Renal pelvis (tissue), 12 donors: ENCODE measurements around the gene MC4R. TPM values are rescaled to one million over a fixed set of nuclear protein-coding genes. Genes with fewer than 3 reads are reported as not detected.
A peak's percentile ranks its signal among the peaks of the same experiment; 100 is the strongest.
"Not testable (repeated sequence)": the region's sequence is repeated elsewhere in the genome, so short reads cannot be mapped to it uniquely, and the experiment has no call there.

Experiments used
- DNase-seq: peaks from one replicate; pipeline ENCODE4 v3.0.0-alpha.2; 2013
- long read RNA-seq, 16 experiments: transcript quantifications; one replicate each; lab custom pipeline, GENCODE V29; 2026
- polyA plus RNA-seq, 3 donors: library from polyadenylated mRNA; unstranded; fragments of 120-200 nt; gene quantifications; one replicate each; pipeline ENCODE4 v1.2.1, GENCODE V29; 2013; ENCODE audit not compliant: insufficient read length in 3 of 3

The MC4R gene
- under 1 TPM in 2 of 3 donors, not detected in 1; 0.32 to 0.34 TPM for polyA plus RNA-seq
- long read RNA-seq, donor 1: 0 reads
- long read RNA-seq, donor 2: 0 reads
- long read RNA-seq, donor 3: 0 reads
- long read RNA-seq, donor 4: 0 reads
- long read RNA-seq, donor 5: 0 reads
- long read RNA-seq, donor 6: 0 reads
- long read RNA-seq, donor 7: 0 reads
- long read RNA-seq, donor 8: 0 reads
- long read RNA-seq, donor 9: 0 reads
- long read RNA-seq, donor 10, partial matches to known transcripts: 0 of 1 reads
- long read RNA-seq, donor 10, other reads (novel, unspliced or antisense): 0 of 1 reads
- long read RNA-seq, donor 11, partial matches to known transcripts: 0 of 1 reads
- long read RNA-seq, donor 11, other reads (novel, unspliced or antisense): 0 of 1 reads
- long read RNA-seq, donor 12: 0 reads
- long read RNA-seq, donor 13: 0 reads
- long read RNA-seq, donor 14: 0 reads
- long read RNA-seq, donor 15: 0 reads
- long read RNA-seq, donor 16: 0 reads

DNA sequence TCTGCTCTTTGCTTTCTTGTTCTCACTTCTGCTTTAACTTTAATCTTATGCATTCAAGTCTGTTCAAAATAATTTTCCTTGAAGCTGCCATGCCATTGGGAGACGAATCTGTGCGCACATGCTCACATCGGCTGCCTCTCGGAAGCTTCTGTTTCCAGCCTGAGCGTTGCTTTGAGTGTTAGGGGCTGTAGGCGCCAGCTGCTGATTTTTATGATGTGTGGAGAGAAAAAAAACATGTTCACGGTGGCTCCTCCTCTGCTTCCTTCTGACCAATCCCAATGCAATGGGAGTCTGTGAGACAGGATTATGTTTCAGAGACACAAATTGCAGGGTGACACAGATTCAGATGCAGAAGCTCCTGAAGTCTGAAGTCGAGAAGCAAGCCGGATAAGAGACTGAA lies at the start of gene MC4R:
Gene MC4R (minus strand): TSS at position 180 of the 400 bp plus-strand sequence. CDS start 426 bp downstream, outside the sequence.
- peak; percentile 89 for DNase-seq

DNA sequence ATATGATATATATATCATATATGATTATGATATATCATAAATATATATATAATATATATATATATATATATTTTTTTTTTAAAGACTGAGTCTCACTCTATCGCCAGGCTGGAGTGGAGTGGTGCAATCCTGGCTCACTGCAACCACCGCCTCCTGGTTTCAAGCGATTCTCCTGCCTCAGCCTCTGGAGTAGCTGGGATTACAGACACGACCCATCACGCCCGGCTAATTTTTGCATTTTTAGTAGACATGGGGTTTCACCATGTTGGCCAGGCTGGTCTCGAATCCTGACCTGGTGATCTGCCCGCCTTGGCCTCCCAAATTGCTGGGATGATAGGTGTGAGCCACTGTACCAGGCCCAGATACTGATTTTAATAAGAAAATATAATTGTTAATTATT lies 49.7 kb upstream of the MC4R start:
- DNase-seq: not testable (repeated sequence)

DNA sequence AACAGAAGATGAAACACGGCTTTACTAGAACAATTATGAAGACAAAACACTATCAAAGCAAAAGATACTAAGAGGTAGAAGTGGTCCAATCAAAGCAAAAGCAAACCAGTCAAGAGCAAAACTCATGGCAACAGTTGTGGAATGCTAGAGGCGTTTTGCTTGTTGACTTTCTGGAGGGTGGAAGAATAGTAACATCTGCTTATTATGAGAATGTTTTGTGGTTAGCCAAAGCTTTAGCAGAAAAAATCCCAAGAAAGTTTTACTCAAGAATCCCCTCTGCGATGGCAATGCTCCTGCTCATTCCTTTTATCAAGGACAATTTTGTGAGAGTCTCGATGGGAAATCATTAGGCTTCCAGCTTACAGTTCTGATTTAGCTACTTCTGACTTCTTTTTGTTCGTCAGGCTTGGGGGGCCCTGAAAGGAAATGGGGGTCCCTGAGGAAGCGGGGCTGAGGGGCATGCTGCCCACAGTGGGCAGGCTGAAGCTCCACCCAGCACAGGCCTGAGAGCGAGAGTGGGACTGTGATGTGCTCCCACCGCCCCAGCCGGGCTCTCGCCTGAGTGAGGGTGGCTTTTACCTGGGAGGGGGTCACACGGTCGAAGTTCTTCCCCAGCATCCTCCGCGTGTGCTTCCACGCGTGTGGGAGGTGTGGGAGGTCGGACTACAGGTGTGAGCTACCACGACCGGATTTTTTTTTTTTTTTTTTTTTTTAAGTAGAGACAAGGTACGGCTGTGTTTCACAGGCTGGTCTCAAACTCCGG lies 49.0 kb upstream of the MC4R start:
- no peak for DNase-seq

DNA sequence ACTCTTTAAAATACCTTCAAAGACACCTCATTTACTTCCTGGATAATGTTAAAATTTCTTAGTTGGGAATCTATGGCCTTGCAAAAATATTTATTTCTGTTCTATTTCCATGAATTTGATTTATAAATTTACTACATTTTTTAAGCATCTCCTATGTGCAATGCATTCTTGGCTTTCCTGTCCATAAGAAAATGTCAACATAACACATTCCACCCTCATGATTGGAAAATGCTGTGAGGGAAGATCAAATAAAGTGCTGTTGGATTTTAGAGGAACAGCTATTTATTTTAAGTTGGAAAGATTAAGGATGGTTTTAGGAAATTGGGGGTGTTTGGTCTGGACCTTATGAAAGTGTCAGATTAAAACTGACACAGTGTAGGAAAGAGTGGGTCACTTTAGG lies 45.4 kb upstream of the MC4R start:
- no peak for DNase-seq

DNA sequence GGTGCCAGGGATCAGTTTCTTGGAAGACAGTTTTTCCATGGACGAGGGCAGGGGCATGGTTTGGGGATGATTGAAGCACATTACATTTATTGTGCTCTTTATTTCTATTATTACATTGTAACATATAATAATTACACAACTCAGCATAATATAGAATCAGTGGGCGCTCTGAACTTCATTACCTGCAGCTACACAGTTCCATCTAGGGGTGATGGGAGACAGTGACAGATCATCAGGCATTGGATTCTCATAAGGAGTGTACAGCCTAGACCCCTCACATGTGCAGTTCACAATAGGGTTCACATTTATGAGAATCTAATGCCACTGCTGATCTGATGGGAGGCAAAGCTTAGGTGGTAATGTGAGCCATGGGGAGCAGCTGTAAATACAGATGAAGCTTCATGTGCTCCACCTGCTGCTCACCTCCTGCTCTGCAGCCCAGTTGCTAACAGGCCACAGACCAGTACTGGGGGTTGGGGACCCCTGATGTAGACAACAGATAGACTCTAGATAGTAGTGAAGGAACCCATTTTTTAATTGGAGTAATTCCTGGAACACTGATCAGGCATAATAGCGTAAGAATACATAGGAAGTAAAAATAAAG lies 41.5 kb upstream of the MC4R start:
- DNase-seq: no peak

DNA sequence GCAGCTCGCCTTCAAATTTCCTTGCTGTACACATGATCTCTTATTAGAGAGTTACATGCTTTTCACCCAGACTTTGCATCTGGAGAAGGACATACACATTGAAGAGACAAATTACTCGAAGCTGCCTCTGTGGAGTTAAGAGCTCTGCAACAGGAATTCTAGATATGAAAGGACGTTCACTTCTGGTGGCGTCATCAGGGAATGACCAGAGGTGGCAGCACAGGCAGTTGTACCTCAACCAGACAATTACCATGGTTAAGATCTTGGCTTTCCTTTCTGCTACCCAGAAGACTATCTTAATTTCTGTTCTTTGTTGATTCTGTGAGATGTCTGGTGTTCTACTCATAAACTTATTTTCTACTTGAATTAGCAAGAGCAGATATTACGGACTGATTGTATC lies 39.1 kb upstream of the MC4R start:
- no peak for DNase-seq

DNA sequence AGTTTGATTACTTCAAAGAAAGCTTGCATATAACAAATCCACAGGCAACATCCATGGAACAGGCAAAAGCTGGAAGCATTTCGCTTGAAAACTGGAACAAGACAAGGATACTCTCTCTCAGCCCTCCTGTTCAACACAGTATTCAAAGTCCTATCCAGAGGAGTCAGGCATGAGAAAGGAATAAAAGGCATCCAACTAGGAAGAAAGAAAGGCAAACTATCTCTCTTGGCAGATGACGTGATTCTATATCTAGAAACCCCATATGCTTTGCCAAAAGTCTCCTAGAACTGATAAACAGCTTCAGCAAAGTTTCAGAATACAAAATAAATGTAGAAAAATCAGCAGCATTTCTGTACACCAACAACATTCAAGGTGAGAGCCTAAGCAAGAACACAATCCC lies 34.1 kb upstream of the MC4R start:
- no peak for DNase-seq

DNA sequence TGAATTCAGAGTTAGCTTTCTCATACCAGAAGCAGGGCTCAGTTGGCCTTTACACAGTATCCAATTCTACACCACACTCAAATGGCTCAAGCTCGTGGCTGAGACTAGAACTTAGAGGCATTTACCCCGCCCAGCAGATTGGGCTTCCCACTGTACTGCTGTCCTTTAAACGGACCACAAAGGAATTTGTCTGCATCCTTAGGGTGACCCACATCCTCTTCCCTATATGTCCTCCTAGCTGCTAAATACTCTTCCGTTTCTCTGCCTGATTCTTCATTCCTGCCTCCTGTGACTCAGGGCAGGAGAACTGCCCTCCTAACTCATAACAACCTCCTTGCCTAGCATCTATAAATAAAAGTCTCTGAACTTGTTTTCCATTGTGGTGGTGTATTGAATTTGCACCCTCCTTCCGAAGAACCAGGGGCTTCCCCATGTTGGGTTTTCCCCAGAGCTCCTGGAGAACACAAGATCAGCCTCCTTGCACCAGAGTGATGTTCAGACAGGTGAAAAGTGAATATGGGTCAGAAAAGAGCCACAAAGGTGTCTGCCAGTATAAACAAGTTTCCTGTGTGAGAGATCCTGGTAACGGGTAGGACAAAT lies 32.0 kb upstream of the MC4R start:
- no peak for DNase-seq

DNA sequence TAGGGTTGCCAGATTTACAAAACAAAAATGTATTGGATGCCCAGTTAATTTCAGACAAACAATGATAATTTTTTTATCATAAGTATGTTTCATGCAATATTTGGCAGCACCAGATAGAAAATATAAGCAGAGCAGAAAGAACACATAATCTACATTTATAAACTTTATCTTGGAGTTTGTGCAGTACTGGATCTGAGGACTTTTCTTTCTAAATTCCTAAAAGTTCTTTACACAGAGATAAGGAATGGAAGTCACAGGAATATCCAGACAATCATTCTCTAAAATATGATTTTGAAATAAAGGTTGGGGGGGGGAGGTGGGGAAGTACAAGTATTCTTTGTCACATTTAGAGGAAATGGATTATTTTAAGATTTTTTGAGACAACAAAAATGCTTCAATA lies 28.8 kb upstream of the MC4R start:
- no peak for DNase-seq

DNA sequence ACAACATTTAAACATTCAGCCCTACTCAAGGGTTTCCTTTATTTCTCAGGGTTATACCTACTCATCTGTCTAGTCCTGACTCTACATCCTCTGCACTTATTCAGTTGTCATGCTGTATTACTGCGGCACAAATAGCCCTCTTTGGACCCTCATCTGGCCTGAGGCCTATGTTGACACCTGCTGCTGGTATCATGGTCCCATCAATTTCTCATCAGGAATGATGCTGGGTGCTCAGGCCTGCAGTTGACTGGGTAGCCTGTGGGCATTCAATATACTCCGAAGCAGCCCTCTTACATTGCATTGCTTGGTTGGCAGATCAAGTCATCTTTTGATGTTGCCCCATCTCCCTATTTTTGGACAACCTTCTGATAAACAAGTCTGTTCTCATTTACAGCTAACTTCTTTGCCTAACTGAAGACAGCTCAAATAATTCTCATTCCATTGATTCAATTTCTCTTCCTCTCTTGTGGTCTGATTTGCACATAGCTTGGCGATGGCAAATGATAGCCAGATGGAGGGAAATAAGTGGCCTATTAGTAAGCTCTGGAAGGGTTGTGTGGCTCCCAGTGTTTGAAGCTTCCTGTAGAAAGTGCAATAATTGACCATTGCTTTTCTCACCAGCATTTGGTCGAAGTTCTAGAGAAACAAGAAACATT lies 19.1 kb upstream of the MC4R start:
- DNase-seq: no peak

DNA sequence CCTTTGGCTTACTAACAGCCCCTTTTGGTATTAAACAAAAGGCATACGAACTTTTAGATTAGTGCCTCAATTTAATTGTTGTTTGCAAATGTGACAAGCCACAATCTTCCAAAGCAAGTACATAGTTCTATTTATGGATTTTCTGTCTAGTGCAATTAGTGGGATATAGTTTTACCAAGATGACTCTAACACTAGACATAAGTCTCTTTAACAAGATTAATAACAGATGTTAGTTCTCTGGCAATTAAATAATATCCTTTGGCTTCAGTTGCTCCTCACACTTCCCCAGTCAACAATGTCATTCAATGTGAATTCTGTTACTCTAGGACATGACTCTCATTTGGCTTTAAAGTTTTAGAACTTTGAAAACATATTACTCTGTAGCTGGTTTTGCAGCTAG lies 16.7 kb upstream of the MC4R start:
- DNase-seq: no peak

DNA sequence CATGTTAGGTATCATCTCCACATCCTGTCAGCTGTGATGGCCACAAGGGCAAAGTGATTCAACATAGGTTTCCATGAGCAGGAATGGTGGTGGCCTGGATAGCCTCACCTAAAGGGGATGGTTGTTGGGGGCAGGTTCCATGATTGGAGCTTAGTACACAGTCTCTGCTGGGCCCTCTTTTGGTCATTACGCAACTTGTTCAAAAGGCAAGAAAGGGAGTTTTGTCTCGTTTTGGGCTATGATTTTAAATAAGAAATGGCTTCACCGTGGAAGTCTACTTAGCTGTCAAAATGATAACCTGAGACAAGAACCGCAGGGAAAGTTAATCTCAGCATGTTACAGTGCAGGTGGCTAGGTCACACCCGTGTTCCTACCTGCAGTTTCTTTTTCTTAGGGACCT lies 13.1 kb upstream of the MC4R start:
- no peak for DNase-seq

DNA sequence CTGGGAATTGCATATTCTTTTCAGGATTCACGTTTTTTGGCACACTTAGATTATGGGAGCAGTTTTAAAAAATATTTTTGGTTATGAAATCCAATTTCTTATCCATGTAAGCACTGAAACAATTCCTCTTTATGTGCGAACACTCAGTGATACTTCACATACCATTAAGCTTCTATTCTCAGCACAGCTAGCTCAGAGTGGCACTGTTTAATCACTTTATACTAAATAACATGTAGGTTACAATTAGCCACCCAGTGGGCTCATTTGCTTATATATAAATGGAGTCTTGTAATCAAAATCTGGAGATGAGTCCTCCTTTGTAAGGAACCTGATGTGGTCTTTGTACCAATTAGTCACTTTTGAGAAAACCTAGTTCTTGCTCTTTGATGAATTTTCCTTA lies 11.3 kb upstream of the MC4R start:
- no peak for DNase-seq

DNA sequence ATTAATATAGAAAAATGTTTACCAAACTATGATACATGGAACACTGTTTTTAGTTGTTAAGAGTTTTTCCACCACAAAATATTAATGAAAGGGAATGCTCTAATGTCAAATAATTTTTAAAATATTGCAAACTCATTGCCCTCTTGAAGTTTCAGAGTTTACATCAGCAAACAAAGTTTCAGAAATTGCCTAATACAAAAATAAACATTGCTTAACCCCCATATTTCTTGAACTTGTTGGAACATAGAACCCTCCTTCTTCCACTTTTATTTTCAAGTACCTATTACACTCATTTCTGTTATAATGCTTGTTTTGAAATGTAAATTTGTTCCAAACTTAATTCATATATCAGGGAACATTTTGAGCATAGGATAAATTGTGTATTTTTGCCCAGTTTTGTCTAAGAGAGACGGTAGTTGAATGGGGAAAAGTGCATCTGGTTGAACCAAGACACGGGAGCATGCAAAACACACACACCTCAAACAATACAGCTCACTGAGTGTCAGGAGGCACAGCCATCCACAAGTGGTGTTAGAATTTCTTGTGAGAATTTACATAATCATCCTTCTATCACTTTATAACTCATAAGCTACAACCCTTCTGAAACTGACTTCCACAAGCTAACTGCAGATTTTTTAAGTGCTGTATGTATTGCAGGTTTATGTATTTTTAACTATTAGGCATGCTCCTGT lies 5.3 kb upstream of the MC4R start:
- no peak for DNase-seq

DNA sequence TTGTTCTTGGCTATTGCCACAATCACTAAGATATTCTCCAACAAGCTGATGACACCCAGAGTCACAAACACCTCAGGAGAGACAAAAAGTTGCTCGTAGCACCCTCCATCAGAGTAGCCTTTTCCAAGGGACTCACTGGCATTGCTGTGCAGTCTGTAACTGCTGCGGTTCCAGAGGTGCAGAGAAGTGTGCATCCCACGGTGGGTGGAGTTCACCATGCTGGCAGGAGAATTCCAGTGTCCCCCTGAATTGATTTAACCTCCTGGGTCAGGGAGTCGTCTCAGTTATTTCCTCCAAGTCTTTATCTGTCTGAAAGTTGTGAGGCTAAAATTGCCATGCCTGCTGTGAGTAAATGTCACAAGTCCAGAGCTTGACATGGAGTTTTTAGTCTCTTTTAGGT lies 443 bp downstream of the MC4R start:
- DNase-seq: no peak

DNA sequence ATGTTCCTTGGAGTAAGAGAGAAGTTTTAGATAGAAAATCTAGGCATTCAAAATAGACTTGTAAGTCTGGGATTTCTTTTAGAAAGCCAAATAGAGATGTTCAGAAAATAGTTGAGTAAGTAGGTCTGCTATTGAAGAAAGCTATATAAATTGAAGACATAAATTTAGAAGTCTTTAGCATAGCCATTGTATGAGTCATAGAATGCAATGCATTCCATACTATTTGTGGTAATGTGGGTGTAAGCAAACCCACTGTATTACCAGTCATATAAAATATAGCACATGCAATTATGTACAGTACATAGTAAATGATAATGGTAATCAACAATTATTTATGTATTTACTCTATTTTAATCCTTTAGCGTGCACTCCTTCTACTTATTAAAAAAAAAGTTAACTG lies 14.1 kb downstream of the MC4R start:
- no peak for DNase-seq

DNA sequence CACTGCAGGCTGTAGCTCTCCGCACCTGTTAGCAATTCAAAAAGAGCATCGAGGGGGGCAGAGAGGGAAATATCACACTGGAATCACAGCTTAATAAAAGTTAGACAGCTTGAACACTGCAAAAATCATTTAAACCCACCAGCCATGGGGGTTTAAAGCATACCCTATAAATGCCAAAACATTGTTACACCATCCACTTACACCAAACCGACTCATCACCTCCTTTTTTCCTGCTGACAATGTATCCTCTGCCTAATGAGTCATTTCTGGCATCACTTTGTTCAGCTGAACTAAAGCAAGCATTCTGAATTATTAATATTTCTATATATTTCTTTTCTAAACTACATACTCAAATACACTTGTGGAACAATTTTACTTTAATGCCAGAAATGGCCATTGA lies 21.6 kb downstream of the MC4R start:
- DNase-seq: no peak

DNA sequence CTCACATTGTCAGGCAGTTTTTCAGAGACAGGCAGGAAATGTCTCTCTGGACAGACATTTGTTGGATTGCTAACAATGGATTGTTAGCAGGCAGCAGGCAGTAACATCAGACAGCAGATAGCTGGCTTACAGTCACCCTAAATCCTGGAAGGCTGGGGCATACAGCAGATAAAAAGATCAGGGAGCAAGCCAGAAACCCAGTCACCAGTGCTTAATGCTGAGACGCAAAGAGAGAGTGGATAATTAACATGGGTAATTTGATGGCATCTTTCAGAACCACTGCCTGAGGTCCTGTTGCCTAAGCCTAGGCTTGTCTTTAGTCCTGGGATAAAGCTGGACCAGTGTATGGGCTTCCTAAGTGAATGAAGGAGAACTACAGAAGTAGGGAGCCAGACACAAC lies 22.4 kb downstream of the MC4R start:
- no peak for DNase-seq

DNA sequence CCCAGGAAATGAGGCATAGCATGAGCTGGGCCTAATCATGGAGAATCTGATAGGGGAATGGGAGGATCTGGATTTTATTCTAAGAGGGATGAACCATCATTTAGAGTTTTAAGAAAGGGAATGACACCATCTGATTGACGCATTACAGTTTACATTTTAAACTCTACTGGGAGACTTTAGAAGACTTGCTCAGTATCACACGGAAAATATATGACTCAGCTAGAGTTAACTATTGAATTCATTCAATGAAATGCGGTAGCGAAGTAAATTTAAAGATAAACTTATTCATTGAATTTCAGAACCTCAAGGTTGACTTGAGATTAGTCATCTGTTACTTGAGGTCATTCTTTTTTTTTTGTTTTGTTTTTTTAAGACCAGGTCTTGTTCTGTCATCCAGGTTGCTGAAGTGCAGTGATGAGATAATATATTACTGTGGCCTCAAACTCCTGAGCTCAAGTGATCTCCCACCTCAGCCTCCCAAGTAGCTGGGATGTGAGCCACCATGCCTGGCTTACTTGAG lies 25.0 kb downstream of the MC4R start:
- DNase-seq: no peak

DNA sequence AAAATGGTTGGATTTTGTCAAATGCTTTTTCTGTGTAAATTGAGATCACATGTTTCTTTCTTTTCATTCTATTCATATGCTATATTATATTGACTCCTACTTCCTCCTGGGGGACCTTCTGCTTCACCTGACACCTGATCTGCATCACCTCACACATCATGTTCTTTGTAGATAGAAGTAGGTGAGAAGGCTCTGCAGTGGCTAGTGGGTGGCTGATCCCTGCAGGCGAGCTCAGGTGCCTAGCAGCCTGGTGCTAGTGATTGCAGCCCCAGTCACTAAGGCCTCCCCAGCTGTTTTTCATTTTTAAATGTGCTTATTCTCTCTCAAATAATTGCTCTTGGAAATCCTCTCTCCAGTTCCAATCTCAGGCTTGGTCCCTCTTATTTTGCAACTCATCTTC lies 33.6 kb downstream of the MC4R start:
- no peak for DNase-seq

DNA sequence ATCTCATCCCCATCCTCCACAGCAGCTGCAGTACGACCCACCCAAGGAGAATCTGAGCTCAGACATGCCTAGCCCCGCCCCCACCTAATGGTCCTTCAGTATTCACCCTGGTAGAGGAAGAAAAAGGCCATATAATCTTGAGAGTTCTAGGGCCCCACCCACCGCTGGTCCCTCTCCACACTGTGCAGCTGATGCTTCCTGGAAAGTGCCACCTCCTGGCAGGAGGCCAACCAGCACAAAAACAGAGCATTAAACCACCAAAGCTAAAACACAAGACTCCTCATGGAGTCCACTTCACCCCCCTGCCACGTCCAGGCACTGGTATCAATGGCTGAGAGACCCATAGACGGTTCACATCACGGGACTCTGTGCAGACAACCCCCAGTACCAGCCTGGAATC lies 40.7 kb downstream of the MC4R start:
- no peak for DNase-seq
